DND-41 (cell line): ENCODE data around the gene TUBAL3.

Experiments used
- ATAC-seq: fragments of 200-7000 bp; cut with Tn5 transposase; 3 replicates; pipeline ENCODE4 v1.9.1; 2021; ENCODE audit warnings: low read depth; ENCODE audit not compliant: insufficient read depth
- DNase-seq: peaks from one replicate; pipeline ENCODE4 v3.0.0-alpha.2; 2020
- H2AFZ ChIP-seq: 2 replicates; pipeline ENCODE4 v1.6.0; 2012; ENCODE audit warnings: low read depth, low read length
- H3K27ac ChIP-seq: 2 replicates; pipeline ENCODE4 v1.5.1; 2012; ENCODE audit warnings: low read length, inconsistent platforms
- H3K27me3 ChIP-seq: fragments of 200-600 bp; sonication (generic); 2 replicates; pipeline ENCODE4 v1.6.0; 2012; ENCODE audit warnings: low read length, mild to moderate bottlenecking, inconsistent platforms; ENCODE audit not compliant: insufficient read depth, poor library complexity
- H3K36me3 ChIP-seq: 2 replicates; pipeline ENCODE4 v1.5.1; 2012; ENCODE audit warnings: low read length, inconsistent platforms; ENCODE audit not compliant: insufficient read depth
- H3K4me1 ChIP-seq: 2 replicates; pipeline ENCODE4 v1.5.1; 2012; ENCODE audit warnings: mild to moderate bottlenecking, low read length; ENCODE audit not compliant: insufficient read depth
- H3K4me2 ChIP-seq: 2 replicates; pipeline ENCODE4 v1.6.0; 2012; ENCODE audit warnings: mild to moderate bottlenecking, moderate library complexity, low read length, inconsistent platforms; ENCODE audit not compliant: insufficient read depth
- H3K4me3 ChIP-seq, 2 experiments: fragments of 200-600 bp in 1 of 2; shearing (Covaris generic) in 1 of 2; 2 replicates each; pipeline ENCODE4 v1.5.1; 2012 to 2016; ENCODE audit warnings: inconsistent platforms in 2 of 2, low read length in 2 of 2, mild to moderate bottlenecking in 2 of 2, low read depth in 1 of 2, moderate library complexity in 1 of 2
- H3K79me2 ChIP-seq: 2 replicates; pipeline ENCODE4 v1.6.0; 2012; ENCODE audit warnings: low read length, inconsistent platforms; ENCODE audit not compliant: insufficient read depth
- H3K9ac ChIP-seq: 2 replicates; pipeline ENCODE4 v1.6.0; 2012; ENCODE audit warnings: low read depth, mild to moderate bottlenecking, inconsistent platforms, low read length, moderate library complexity
- H3K9me3 ChIP-seq: 2 replicates; pipeline ENCODE4 v1.5.1; 2012; ENCODE audit warnings: low read length, moderate library complexity, mild to moderate bottlenecking, inconsistent platforms; ENCODE audit not compliant: insufficient read depth, severe bottlenecking
- H4K20me1 ChIP-seq: 2 replicates; pipeline ENCODE4 v1.6.0; 2012; ENCODE audit warnings: low read length; ENCODE audit not compliant: insufficient read depth
- CTCF ChIP-seq: IDR thresholded peaks from 2 replicates; pipeline ENCODE4 v1.5.1; 2012; ENCODE audit warnings: borderline replicate concordance, low read length, moderate library complexity, mild to moderate bottlenecking; ENCODE audit not compliant: poor library complexity, severe bottlenecking; ENCODE audit errors: extremely low read depth
- EZH2 ChIP-seq: IDR thresholded peaks from 3 replicates; pipeline ENCODE4 v1.6.1; 2012; ENCODE audit warnings: borderline replicate concordance, low read depth, mild to moderate bottlenecking, moderate library complexity, low read length, inconsistent platforms; ENCODE audit not compliant: severe bottlenecking

The TUBAL3 gene

DNA sequence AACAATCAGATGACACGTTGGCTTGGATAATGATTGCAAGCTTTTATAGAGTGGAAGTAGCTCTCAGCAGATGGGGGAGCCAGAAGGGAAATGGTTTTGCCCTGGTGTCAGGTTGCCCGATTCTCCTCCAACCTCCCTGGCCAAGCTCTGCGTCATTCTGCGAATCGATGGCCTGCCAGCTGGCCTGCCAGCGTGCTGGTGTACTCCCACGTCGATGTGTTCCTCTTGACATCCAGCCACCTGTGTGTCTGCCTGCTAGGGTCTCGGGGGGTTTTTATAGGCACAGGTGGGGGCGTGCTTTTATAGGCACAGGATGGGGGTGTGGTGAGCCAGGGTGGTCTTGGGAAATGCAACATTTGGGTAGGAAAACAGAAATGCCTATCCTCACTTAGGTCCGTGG lies 12.4 kb upstream of the TUBAL3 start:
- peaks cover 25% of the 10 kb centered on the region for H4K20me1 ChIP-seq
- no peak overlapping the region for H2AFZ ChIP-seq
- TF ChIP-seq CTCF (no peak), EZH2 (no peak)
- no peak overlapping the region for H3K4me3 ChIP-seq
- no peak overlapping the region for H3K9ac ChIP-seq
- peaks cover 28% of the 10 kb centered on the region for H3K4me1 ChIP-seq
- no peak for ATAC-seq
- no peaks in the 10 kb centered on the region for H3K27me3 ChIP-seq
- peaks cover 8% of the 10 kb centered on the region for H3K9me3 ChIP-seq
- peaks cover 95% of the 10 kb centered on the region for H3K79me2 ChIP-seq
- H3K27ac ChIP-seq, result no peak overlapping the region
- DNase-seq, result no peak
- peak overlapping the region; percentile 27; the same call in 1 of the 2 replicates for H3K4me2 ChIP-seq
- H3K36me3 ChIP-seq, result peaks cover 10% of the 10 kb centered on the region

- Histone ChIP-seq H3K27me3 (peaks cover 2% of the 10 kb centered on the region), H3K27ac (peak overlapping the region; percentile 77), H3K36me3 (peaks cover 10% of the 10 kb centered on the region), H3K4me2 (peak overlapping the region; percentile 88), H3K9ac (peak overlapping the region; percentile 95), H4K20me1 (peaks cover 16% of the 10 kb centered on the region), H3K4me1 (peaks cover 32% of the 10 kb centered on the region), H3K4me3 (peak overlapping the region; percentile 88 to 95), H3K9me3 (peaks cover 1% of the 10 kb centered on the region), H2AFZ (peak overlapping the region; percentile 67; the same call in 1 of the 2 replicates), H3K79me2 (peaks cover 58% of the 10 kb centered on the region)
- TF ChIP-seq EZH2 (no peak), CTCF (no peak)
- peak; percentile 38 for ATAC-seq
- DNase-seq, result peak; percentile 20
Observed at GRCh38 chr10:5413012-5413938, 8.6 kb upstream of the TUBAL3 start.

DNA sequence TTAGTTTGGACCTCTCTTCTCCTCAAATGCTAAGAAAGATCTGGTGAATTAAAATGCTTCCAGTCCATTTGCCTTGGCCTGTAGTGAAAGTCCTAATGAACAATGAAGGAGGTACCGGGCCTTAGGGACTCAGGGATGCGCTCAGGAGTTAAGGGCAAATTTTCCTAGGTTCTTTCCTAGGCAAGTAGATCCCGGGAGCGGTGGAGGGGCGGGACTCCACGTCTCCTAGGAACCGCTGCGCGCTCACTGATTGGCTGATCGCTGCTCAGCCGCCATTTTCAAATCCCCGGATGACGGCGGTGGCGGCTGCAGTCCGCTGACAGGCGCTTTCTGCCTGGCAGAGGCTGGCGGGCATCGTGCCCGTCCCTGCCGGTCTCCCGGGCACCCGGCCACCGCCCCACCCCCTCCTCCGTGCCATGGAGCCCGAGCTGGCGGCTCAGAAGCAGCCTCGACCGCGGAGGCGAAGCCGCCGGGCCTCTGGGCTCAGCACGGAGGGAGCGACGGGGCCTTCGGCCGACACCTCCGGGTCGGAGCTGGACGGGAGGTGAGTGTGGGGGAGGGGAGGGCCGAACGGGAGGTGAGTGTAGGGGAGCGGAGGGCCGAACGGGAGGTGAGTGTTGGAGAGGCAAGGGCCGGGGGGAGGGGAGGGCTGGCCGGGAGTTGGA lies 7.8 kb upstream of the TUBAL3 start, which contains the start of gene NET1:
TSS of gene NET1 (plus strand) at position 281 of the 665 bp plus-strand sequence. CDS start at position 417, 136 bp downstream.
- H3K4me3 ChIP-seq, result peak within 1 kb of the TSS; percentile 88 to 95
- DNase-seq, result peak; percentile 86
- TF ChIP-seq EZH2 (no peak), CTCF (no peak)
- H3K4me2 ChIP-seq, result peak within 1 kb of the TSS; percentile 88
- peaks cover 49% of the 10 kb centered on the region for H3K79me2 ChIP-seq
- no peaks in the 10 kb centered on the region for H3K9me3 ChIP-seq
- H3K9ac ChIP-seq, result peak within 1 kb of the TSS; percentile 95
- peaks cover 32% of the 10 kb centered on the region for H3K4me1 ChIP-seq
- peaks cover 2% of the 10 kb centered on the region for H3K27me3 ChIP-seq
- H3K36me3 ChIP-seq, result peaks cover 9% of the 10 kb centered on the region
- H2AFZ ChIP-seq, result peak within 1 kb of the TSS; percentile 94
- H4K20me1 ChIP-seq, result peaks cover 16% of the 10 kb centered on the region
- H3K27ac ChIP-seq, result peak within 1 kb of the TSS; percentile 87
- peak; percentile 95 for ATAC-seq
